Measurements from ENCODE around the gene MED31. TPM values are rescaled to one million over a fixed set of nuclear protein-coding genes. Genes with fewer than 3 reads are reported as not detected.

The MED31 gene
- total RNA-seq, 1 experiment from 2014 or later: 20.1 TPM

- Histone ChIP-seq H3K27ac (no peak overlapping the region), H3K4me1 (no peaks in the 10 kb centered on the region), H3K36me3 (peaks cover 13% of the 10 kb centered on the region), H3K4me3 (no peak overlapping the region), H3K9me3 (replicated peaks) (no peaks in the 10 kb centered on the region), H3K27me3 (no peaks in the 10 kb centered on the region)
- DNase-seq: no peak
These were observed 14.6 kb downstream of the MED31 start for GRCh38 chr17:6636616-6637457.

GRCh38 chr17:6636105-6636504 is 15.3 kb downstream of the MED31 start:
- DNase-seq: no peak
- no peaks in the 10 kb centered on the region for H3K27me3 ChIP-seq
- no peaks in the 10 kb centered on the region for H3K9me3 ChIP-seq (replicated peaks)

GRCh38 chr17:6633263-6633662 is 18.1 kb downstream of the MED31 start:
- peaks cover 16% of the 10 kb centered on the region for H3K36me3 ChIP-seq

More at GRCh38 chr17:6636105-6636504, 15.3 kb downstream of the MED31 start:
- Histone ChIP-seq H3K4me1 (no peaks in the 10 kb centered on the region), H3K27ac (no peak overlapping the region), H3K36me3 (peaks cover 15% of the 10 kb centered on the region), H3K4me3 (no peak overlapping the region)

GRCh38 chr17:6632530-6632929 is 18.9 kb downstream of the MED31 start:
- Histone ChIP-seq H3K27ac (no peak overlapping the region), H3K36me3 (peaks cover 16% of the 10 kb centered on the region), H3K4me1 (no peaks in the 10 kb centered on the region), H3K4me3 (no peak overlapping the region), H3K27me3 (no peaks in the 10 kb centered on the region), H3K9me3 (replicated peaks) (no peaks in the 10 kb centered on the region)
- no peak for DNase-seq

More at GRCh38 chr17:6633263-6633662, 18.1 kb downstream of the MED31 start:
- Histone ChIP-seq H3K27ac (no peak overlapping the region), H3K4me3 (no peak overlapping the region), H3K4me1 (no peaks in the 10 kb centered on the region), H3K27me3 (no peaks in the 10 kb centered on the region), H3K9me3 (replicated peaks) (no peaks in the 10 kb centered on the region)
- DNase-seq: no peak

GRCh38 chr17:6630390-6630789 is 21.0 kb downstream of the MED31 start:
- Histone ChIP-seq H3K27me3 (no peaks in the 10 kb centered on the region), H3K9me3 (replicated peaks) (no peaks in the 10 kb centered on the region), H3K4me3 (no peak overlapping the region), H3K36me3 (peaks cover 16% of the 10 kb centered on the region), H3K27ac (no peak overlapping the region), H3K4me1 (no peaks in the 10 kb centered on the region)
- no peak for DNase-seq

GRCh38 chr17:6627019-6627418 is 24.4 kb downstream of the MED31 start:
- H3K4me1 ChIP-seq: no peaks in the 10 kb centered on the region
- no peak for DNase-seq
- no peak overlapping the region for H3K27ac ChIP-seq
- no peak overlapping the region for H3K4me3 ChIP-seq
- H3K36me3 ChIP-seq: 0 out of 2 replicates have a peak, but pooled peaks cover 3% of the 10 kb centered on the region
- no peaks in the 10 kb centered on the region for H3K9me3 ChIP-seq (replicated peaks)
- H3K27me3 ChIP-seq: no peaks in the 10 kb centered on the region

- H3K27ac ChIP-seq: no peak overlapping the region
- DNase-seq: no peak
- no peaks in the 10 kb centered on the region for H3K9me3 ChIP-seq (replicated peaks)
- no peaks in the 10 kb centered on the region for H3K27me3 ChIP-seq
- 0 out of 2 replicates have a peak, but pooled peaks cover 3% of the 10 kb centered on the region for H3K36me3 ChIP-seq
- H3K4me1 ChIP-seq: no peaks in the 10 kb centered on the region
- H3K4me3 ChIP-seq: no peak overlapping the region
These were observed 24.8 kb downstream of the MED31 start for GRCh38 chr17:6626616-6627015.

- no peak for DNase-seq
- H3K36me3 ChIP-seq: no peaks in the 10 kb centered on the region; the same call in 1 of the 2 replicates
- no peaks in the 10 kb centered on the region for H3K27me3 ChIP-seq
- H3K4me3 ChIP-seq: no peak overlapping the region
- H3K4me1 ChIP-seq: no peaks in the 10 kb centered on the region
- H3K27ac ChIP-seq: no peak overlapping the region
- no peaks in the 10 kb centered on the region for H3K9me3 ChIP-seq (replicated peaks)
These were observed 27.5 kb downstream of the MED31 start for GRCh38 chr17:6623941-6624340.

- H3K4me3 ChIP-seq: no peak overlapping the region
- H3K4me1 ChIP-seq: no peaks in the 10 kb centered on the region
- DNase-seq: no peak
- H3K27me3 ChIP-seq: no peaks in the 10 kb centered on the region
- H3K27ac ChIP-seq: no peak overlapping the region
- no peaks in the 10 kb centered on the region for H3K9me3 ChIP-seq (replicated peaks)
- H3K36me3 ChIP-seq: peaks cover 12% of the 10 kb centered on the region; the same call in 1 of the 2 replicates
These were observed 40.2 kb downstream of the MED31 start for GRCh38 chr17:6611231-6611630.

GRCh38 chr17:6610011-6610410 is 41.4 kb downstream of the MED31 start:
- peaks cover 12% of the 10 kb centered on the region; the same call in 1 of the 2 replicates for H3K36me3 ChIP-seq
- H3K27ac ChIP-seq: no peak overlapping the region
- H3K9me3 ChIP-seq (replicated peaks): no peaks in the 10 kb centered on the region
- no peaks in the 10 kb centered on the region for H3K4me1 ChIP-seq
- no peak for DNase-seq
- no peaks in the 10 kb centered on the region for H3K27me3 ChIP-seq
- no peak overlapping the region for H3K4me3 ChIP-seq

GRCh38 chr17:6608321-6608720 is 43.1 kb downstream of the MED31 start:
- H3K36me3 ChIP-seq: peaks cover 12% of the 10 kb centered on the region
- H3K9me3 ChIP-seq (replicated peaks): no peaks in the 10 kb centered on the region
- H3K4me3 ChIP-seq: no peak overlapping the region
- H3K27ac ChIP-seq: no peak overlapping the region
- H3K27me3 ChIP-seq: no peaks in the 10 kb centered on the region
- no peaks in the 10 kb centered on the region for H3K4me1 ChIP-seq
- DNase-seq: no peak

GRCh38 chr17:6605142-6605541 is 46.3 kb downstream of the MED31 start:
- peaks cover 12% of the 10 kb centered on the region for H3K36me3 ChIP-seq
- DNase-seq: no peak

GRCh38 chr17:6603744-6604325 is 47.6 kb downstream of the MED31 start:
- DNase-seq: peak; percentile 19 to 45
- Histone ChIP-seq H3K9me3 (replicated peaks) (no peaks in the 10 kb centered on the region), H3K4me1 (no peaks in the 10 kb centered on the region), H3K4me3 (no peak overlapping the region), H3K36me3 (peaks cover 8% of the 10 kb centered on the region), H3K27ac (no peak overlapping the region), H3K27me3 (no peaks in the 10 kb centered on the region)

More at GRCh38 chr17:6605142-6605541, 46.3 kb downstream of the MED31 start:
- H3K27ac ChIP-seq: no peak overlapping the region
- no peaks in the 10 kb centered on the region for H3K4me1 ChIP-seq
- H3K9me3 ChIP-seq (replicated peaks): no peaks in the 10 kb centered on the region
- no peak overlapping the region for H3K4me3 ChIP-seq
- H3K27me3 ChIP-seq: no peaks in the 10 kb centered on the region

- Histone ChIP-seq H3K4me3 (no peak overlapping the region), H3K9me3 (replicated peaks) (no peaks in the 10 kb centered on the region), H3K27me3 (no peaks in the 10 kb centered on the region), H3K4me1 (no peaks in the 10 kb centered on the region; the same call in 1 of the 2 replicates), H3K27ac (no peak overlapping the region), H3K36me3 (peaks cover 3% of the 10 kb centered on the region)
- DNase-seq: no peak
These were observed 49.3 kb downstream of the MED31 start for GRCh38 chr17:6602141-6602540.

- Histone ChIP-seq H3K4me1 (peaks cover 14% of the 10 kb centered on the region), H3K27me3 (no peaks in the 10 kb centered on the region), H3K27ac (no peak overlapping the region), H3K4me3 (no peak overlapping the region), H3K9me3 (replicated peaks) (no peaks in the 10 kb centered on the region), H3K36me3 (peaks cover 9% of the 10 kb centered on the region)
- DNase-seq: no peak
These were observed 52.0 kb downstream of the MED31 start for GRCh38 chr17:6599364-6599763.
